ENCODE data around the gene DMGDH.
A peak's percentile ranks its signal among the peaks of the same experiment; 100 is the strongest.
"Not testable (repeated sequence)": the region's sequence is repeated elsewhere in the genome, so short reads cannot be mapped to it uniquely, and the experiment has no call there.

DMGDH gene

DNA sequence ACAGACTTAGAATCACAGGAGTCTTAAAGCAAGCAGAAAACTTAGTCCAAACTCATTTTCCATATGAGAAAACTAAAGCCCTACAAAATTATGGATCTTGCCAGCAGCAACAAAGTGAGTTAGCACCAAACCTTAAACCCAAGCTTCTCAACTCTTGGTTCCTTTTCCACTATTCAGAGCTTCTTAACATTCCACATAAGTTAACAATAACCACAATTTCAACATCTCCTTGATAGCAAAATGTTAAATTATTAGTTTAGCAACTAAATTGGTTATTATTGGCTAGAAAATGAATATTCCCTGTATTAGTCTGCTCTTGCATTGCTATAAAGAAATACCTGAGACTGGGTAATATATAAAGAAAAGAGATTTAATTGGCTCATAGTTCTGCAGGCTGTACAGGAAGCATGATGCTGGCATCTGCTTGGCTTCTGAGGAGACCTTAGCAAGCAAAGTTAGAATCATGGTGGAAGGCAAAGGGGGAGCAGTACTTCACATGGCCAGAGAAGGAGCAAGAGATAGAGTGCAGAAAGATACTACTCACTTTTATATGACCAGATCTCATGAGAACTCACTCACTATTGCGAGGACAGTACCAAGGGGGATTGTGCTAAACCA, 58.1 kb downstream of the DMGDH start:
- no peak for DNase-seq

DNA sequence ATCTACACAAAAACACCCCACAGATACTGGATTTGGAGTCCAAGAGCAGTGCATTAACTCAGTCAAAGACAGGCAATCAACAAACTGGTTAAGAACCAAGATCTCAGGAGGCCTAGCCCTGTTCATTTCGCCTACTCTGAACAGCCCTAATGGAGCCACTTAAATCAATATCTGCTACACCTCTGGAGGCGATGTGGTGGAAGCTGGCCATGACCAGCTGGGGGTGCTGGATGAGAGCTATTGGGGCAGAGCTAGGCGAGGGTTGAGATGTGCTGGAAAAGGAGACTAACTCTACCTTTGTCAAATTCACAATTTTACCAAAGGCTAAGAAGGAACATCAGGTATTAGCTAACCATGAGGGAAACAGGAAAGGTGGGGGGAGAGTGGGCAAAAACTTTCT, 61.1 kb downstream of the DMGDH start:
- DNase-seq, result no peak

DNA sequence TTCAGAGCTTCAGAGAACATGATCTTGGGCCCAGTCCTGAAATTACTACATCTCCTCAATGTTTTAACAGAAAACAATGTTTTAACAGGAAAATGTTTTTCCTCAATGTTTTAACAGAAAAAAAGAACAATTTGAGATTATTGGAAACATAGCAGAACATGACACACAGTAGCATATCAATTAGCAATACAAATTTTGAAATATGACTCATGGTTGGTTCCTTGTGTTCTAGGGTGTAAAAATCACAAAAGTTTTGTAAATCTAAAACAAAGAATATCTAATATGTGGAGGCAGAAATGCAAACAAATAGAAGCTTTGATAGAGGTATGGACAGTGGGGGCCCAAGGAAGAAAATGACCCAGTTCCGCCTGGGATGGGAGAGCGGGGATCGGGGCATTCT, 61.6 kb downstream of the DMGDH start:
- no peak for DNase-seq

DNA sequence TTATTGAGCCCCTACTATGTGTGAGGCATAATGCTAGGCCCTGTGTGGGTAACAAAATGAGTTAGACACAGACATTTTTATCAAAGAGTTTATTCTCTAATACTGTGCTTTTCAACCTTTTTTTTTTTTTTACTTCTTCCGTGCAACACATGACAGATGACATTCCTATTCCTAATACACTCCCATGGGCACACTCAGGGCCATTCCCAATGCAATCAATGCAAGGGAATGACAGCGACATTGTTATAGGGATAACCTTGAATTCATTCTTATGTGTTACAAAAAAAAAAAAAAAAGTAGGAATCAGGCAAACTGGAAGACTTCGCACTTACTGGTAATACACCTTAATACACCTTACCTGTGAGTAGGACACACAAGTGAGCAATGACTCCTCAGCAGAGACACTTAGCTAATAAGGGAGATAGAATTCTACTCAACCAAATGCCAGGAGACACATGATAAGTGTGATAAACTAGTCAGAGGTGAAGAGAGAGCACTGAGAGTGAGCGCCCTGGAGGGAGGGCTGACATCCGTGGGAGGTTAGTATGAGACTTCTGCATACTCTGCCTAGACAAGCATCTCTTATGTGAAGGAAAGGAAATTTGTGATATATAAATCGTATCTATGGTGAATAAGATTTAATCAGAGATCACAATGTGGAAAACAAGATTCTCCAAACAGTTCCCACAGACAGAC, 63.4 kb downstream of the DMGDH start:
- DNase-seq, result no peak

DNA sequence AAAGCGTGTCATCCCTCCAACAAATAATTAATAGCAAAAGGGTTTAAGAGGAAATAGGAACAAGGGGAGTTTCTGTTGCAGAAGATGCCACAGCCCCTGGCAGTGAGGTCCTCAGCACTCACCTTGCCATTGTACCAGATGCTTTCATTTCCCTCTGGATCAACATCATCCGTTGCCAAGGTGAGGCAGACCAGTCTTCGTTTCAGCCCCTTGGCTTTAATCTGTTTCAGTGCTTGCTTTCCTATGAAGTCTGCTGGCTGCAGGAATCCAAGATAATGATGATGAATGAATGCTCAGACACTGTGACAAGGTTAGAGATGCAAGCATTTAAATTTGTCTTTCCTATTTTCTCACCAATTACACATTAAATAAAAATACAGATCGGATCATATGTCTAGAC, 64.3 kb downstream of the DMGDH start:
- DNase-seq, result no peak

DNA sequence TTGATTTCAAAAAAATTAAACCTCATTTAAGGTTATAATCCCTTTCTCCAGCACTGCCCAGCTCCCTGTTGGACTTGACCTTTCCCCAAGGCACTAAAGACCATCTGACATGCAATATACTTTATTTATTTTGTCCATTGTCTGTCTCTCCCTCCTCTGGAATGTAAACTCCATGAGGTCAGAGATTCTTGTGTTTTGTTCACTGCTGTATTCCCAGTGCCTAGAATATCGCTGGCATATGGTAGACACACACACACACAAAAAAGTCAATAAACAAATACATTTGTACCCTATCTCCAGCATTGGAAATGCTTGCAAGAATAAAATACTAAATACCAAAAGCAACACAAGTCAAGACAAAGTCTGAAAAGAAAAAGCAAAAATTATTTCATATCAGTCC, 67.1 kb downstream of the DMGDH start:
- no peak for DNase-seq

DNA sequence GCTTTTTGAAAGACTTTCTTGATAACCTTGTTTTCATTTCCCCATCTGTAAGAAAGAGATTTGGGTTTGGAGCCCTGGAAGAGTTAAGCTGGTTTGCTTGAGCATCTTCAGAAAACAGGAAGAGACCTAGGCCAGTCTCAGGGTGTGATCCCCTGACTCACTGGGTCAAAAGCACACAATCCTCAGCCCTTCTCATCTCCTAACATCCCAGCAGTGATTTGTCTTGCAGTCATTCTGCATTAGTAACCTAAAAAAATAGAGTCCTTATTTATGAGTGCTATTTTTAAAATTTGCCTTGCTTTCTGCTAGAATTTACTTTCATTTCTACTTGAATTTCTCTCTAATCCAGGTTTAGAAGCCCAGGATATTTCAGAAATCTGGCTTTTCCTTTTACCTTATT, 68.0 kb downstream of the DMGDH start:
- DNase-seq, result no peak

DNA sequence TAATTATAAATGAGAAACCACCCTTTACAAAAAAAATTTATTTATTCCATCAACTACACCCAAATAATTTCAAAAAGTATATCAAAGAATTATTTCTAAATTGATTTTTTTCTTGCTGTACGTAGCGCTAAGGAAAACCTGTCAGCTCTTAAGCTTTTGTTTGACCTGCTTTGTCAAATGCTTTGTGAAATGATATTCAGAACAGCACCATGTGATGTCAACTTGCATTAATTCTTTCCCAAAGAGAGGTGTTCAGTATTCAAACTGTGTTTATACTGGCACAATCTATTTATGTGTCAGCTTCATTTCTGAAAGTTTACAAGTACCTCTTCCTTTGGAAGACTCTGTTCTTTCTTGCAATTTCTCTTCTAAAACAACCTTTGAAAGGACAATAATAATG, 72.4 kb downstream of the DMGDH start:
- no peak for DNase-seq

DNA sequence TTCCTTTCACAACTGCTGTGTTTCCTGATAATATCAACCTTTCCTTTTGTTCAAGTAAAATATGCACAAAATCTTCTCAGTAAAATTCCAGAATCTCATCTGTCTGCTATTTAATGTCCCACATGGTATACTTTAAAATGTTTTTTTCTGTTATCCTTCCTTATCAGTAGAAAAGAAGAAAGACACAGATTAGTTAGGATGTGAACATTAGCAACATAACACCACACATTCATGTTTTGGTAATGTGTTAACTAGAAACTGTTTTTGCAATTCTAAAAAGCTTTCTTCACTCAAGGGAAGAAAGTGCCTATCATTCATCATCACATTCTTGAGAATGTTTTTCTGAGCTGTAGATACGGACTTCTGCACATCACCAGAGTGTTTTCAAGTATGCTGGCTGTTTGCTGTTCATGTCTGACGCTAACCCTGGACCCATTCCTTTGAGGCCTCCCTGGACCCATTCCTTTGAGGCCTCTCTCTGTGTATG, 73.9 kb downstream of the DMGDH start:
- DNase-seq, result no peak

DNA sequence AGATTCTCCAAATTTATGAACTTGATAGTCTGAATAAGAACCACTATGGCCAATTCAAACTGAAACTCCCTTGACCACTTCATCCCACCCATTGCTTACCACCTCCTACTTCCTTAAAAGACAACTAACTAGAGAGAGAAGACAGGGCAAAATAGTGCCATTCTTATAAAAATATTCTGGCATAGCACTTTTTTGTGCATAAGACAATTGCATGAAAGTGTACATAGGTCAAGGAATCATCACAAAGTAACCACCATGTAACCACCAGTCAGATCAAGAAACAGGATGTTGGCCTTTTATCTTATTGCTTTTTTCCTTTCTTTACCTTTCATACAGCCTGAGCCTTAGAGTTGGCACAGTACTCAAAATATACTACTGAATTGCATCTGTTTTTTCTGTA, 76.3 kb downstream of the DMGDH start:
- DNase-seq, result no peak

DNA sequence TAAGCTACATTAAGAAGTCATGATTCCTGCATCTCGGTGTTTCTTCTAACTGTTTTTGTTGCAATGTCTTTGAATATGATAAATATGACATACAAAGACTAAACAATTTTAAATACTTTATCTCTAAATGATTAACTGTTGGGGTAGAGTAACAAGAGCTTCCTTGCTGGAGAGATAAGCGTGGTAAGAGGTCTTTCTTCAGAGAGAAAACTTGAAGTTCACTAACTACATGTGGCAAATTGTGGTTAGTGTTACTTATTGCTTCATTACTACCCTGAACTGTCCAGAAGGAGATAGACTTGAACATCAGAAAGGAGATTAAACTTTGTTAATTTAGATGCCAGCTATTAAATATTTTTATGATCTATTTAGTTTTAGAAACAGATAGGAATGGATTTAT, 77.3 kb downstream of the DMGDH start:
- no peak for DNase-seq

DNA sequence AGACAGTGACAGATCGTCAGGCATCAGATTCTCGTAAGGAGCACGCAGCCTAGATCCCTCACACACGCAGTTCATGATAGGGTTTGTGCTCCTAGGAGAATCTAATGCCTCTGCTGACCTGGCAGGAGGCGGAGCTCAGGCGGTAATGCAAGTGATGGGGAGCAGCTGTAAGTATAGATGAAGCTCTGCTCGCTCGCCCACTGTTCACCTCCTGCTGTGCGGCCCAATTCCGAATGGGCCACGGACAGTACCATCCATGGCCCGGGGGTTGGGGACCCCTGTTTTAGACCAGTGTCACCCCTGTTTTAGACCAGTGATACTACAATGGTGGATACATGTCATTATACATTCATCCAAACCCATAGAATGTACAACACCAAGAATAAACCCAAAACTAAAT, 80.4 kb downstream of the DMGDH start:
- DNase-seq, result no peak

DNA sequence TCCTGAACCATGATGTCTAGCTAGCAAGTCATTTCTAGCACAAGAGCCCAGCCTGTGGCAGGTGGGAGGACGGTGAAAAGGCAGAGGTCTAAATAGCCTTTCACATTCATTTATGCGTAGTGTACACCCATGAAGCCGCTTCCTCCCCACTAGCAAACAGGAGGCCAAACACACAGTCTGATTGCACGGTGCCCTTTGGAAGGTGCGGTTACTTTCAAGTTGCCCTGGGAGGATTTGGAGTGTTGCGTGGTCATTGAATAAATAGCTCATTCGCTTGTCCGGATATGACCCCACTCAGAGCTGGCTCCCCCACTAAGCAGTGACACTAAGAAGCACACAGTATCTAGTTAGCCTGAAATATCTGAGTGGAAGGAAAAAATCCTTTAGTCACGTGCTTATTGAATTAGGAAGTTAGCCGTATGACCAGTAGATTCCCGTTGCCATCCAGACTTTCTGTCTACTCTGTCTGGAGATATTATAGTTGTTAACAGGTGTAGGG, 83.7 kb downstream of the DMGDH start:
- peak; percentile 45 for DNase-seq

DNA sequence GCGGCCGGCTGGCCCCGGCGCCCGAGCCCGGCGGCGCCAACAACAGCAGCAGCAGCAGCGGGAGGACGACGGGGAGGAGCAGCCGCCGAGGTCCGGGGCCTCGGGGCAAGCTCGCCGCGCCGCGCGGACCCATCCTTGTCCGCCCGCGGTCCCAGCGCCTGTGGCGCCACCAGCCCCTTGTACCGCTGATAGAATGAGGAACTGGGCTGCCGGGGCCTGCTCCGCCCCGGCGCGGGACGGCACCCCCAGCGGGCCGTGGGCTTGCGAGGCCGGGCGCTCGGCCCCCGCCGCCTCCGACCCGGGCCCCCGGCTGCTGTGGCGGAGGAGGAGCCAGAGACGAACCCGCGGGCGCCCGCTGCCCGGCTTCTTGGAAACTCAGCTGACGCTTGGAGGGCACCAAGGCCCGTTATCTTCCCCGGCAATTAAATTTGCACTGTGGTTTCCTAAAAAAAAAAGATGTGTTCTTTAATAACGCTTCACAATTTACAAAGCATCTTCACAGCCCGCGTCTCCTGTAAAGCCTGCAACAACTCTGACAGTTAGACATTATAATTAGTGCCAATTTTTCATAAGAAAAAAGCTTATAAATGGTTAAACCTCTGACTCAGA, 84.3 kb downstream of the DMGDH start, which contains the start of gene ARSB:
ARSB (minus strand) TSS at position 195 of the 609 bp plus-strand sequence; CDS start at position 133, 62 bp downstream.
- DNase-seq, result peak; percentile 48

DNA sequence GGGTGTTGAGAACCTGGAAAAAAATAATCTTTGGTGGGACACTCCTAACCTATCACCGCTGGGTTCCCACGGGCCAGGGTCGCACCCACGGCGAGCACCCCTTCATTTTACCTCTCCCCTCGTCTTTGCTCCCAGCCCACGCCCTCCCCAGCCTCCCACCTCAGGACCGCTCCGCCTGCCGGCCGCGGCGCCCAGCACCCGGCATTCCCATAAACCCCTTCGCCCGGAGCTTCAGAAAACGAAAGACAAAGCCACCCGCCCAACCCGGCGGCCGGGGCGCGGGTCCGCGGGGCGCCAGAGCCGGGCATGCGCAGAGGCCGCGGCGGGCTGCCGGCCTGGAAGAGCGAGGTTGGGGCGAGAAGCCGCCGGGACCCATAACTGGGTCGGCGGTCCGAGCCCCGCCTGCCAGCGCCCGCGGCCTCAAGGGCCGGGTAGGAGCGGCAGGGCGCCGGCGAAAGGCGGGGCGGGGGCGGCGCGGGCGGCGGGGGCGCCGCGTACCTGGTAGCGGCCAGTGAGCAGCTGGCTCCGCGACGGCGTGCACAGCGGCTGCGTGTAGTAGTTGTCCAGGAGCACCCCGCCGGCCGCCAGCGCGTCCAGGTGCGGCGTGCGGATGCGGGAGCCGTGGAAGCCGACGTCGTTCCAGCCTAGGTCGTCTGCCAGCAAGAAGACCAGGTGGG, 84.9 kb downstream of the DMGDH start:
- peak; percentile 86 for DNase-seq

DNA sequence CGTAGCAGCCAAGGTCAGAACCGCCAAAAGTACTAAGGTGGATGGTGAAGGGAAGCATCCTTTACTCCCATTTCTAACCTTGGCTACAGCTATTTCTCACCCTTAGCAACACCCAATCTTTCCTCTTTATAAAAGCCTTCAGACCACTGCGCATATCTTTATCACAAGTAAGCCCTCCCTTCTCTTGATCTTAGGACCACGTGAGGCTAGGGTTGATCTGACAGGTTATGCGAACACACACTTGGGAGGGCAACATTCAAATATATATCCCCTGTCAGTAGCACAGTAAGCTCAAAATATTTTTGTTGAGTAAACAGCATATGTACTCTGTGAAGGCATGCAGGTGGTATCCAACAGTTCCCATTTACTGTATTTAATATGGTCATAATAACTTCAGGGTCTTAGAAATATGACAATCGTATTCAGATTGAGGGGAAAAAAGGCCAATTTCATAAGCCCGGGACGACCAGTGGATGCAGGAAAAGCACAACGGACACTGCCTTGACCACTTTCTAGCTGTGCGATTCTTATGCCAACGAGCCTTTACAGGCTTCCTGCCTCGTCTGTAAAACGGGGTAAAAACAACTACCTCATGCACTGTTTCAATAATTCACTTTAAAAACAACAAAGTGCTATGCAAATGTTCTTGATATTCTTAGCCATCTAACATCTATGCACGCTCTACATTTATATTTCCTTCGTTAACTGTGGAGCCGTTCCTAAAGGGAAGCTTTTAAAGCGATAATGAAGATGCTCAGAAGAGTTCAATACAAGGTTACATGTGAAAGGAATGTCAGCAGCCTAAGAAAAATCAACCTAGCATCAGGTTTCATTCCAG, 85.7 kb downstream of the DMGDH start:
- peak; percentile 2 for DNase-seq

DNA sequence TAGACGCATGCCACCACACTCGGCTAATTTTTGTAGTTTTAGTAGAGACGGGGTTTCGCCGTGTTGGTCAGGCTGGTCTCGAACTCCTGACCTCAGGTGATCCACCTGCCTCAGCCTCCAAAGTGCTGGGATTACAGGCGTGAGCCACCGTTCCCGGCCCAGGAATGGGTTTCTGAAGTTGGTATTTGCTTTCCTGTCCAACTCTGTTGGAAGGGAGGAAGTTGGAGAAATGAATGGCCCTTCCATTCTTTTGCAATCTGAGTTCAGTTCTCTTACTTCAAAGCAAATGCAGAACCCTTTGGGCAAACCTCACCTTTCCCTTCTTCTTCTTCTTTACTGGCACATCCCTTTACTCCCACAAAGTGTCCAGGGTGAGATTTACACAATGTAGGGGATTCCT, 86.3 kb downstream of the DMGDH start:
- DNase-seq, result not testable (repeated sequence)

DNA sequence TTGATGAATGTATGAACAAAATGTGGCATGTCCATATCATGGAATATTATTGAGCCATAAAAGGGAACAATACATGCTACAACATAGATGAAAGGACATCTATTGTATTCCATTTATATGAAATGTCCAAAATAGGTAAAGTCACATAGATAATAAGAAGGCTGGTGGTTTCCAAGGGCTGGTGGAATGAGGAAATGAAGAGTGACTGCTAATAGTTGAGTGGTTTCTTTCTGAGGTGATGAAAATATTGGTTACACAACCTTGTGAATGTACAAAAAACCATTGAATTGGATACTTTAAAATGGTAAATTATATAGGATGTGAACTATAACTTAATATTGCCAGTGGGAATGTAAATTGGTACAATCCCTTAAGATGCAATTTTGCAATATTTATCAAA, 89.6 kb downstream of the DMGDH start:
- DNase-seq, result no peak

DNA sequence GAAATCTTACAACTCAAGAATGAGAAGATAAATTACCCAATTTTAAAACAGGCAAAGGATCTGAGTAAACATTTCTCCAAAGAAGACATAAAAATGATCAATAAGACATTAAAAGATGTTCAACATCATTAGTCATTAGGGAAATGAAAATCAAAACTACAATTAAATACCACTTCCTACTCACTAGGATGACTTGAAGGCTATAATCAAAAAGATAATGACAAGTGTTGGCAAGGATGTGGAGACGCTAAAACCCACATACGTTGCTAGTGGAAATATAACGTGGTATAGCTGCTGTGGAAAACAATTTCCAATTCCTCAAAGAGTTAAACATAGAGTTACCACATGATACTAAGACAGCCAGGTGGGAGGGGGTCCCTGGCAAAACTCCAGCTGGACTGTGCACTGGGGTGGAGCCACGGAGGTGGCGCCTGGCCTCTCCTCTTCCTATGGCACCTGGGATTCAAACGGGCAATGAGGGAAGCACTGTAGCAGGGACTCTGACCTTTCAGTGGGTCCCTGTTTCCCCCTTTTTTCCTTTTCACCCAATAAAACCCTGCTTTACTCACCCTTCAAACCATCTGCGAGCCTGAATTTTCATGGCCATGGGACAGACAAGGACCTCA, 90.2 kb downstream of the DMGDH start:
- no peak for DNase-seq

DNA sequence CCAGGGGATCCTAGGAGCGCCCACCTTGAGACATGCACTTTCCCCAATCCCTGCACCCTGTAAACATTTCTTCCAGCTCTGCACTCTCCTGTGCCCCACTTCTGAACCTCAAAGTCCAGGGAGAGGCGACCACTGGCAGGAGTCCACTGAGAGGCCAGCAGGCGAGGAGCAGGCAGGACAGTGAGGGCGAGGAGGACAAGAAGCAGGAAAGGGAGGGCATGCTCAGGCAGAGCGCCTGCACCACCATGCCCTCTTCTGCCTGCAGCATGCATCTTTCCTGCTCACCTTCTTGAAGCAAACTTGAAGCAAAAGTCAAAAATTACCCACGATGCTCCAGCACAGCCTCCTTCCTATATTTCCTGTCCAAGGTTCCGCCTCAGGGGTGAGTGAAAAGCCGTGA, 94.4 kb downstream of the DMGDH start:
- no peak for DNase-seq

DNA sequence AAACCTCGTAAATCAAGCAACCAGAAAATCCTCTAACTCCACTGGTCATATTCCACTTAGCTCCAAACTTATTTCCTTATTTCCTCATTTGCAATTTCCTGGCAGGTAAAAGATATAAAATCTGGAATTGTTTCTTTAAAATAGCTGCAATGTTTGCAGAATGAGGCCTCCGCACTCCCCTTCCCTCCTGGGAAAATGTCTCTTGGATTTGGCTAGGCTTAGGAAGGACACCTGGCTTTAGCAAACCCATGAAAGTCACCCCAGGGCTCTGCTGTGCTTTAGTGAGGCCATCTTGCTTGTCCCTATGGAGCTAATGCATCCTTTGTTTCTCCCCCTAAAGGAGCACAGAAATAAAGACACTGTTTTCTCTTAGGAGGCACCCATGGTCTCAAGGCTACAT, 94.9 kb downstream of the DMGDH start:
- DNase-seq, result no peak

DNA sequence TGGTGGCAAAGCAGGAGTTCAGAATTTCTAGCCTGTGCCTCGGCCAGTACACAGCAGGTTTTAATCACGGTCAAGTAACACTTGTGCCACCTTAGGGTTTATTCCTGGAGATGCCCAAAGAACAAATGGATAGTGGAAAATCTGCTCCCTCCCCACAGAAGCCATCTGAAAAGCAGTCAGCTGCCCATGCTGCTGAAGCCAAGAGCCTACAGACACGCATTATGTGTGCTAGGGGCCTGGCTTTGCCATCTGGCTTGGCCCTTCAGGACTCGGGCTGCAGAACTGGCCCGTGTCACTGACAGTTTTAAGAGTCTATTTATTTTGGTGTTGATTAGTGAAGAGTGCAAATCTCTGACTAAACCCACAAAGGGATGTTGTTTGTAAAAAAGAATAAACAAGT, 95.5 kb downstream of the DMGDH start:
- DNase-seq, result no peak
